IMR-90 (cell line): ENCODE data around the gene CLDN2. TPM values are rescaled to one million over a fixed set of nuclear protein-coding genes. Genes with fewer than 3 reads are reported as not detected.
A peak's percentile ranks its signal among the peaks of the same experiment; 100 is the strongest.

Experiments used
- ATAC-seq: fragments of 200-7000 bp; cut with Tn5 transposase; 2 replicates; pipeline ENCODE4 v1.9.1; 2020; ENCODE audit warnings: low read depth, mild to moderate bottlenecking, moderate library complexity
- BruUV-seq: library from RNA; stranded (reverse); fragments of 400-500 nt; replicated peaks from 2 replicates; lab custom pipeline; 2021; lab: Mats Ljungman, UMichigan
- CTCF ChIA-PET: fragments of 300-600 bp; formaldehyde crosslinking; extraction: SDS; loops from one replicate; lab custom pipeline; 2021; ENCODE audit warnings: antibody characterized with exemption; lab: Yijun Ruan, JAX
- POLR2A ChIA-PET: fragments of 300-600 bp; sonication (Branson Sonifier 250); formaldehyde crosslinking; loops from one replicate; lab custom pipeline; 2022; ENCODE audit warnings: antibody characterized with exemption; ENCODE audit not compliant: unreplicated experiment; lab: Charles Lee
- DNase-seq: peaks from one replicate; pipeline ENCODE4 v3.0.0; 2013
- H2AFZ ChIP-seq: replicated peaks from 2 replicates; pipeline ENCODE3; 2013; ENCODE audit warnings: low read length, mild to moderate bottlenecking; ENCODE audit not compliant: poor library complexity
- H2AK5ac ChIP-seq: 2 replicates; pipeline ENCODE4 v1.6.1; 2013; ENCODE audit warnings: low read depth, low read length, inconsistent platforms
- H2AK9ac ChIP-seq: replicated peaks from 2 replicates; pipeline ENCODE3; 2013; ENCODE audit warnings: mild to moderate bottlenecking, low read depth, low read length, moderate library complexity; ENCODE audit not compliant: poor library complexity
- H2BK120ac ChIP-seq: 2 replicates; pipeline ENCODE4 v1.6.1; 2013; ENCODE audit warnings: low read depth, low read length, inconsistent platforms
- H2BK15ac ChIP-seq: 3 replicates; pipeline ENCODE4 v1.6.1; 2013; ENCODE audit warnings: low read depth, low read length, inconsistent platforms
- H2BK20ac ChIP-seq: 2 replicates; pipeline ENCODE4 v1.6.1; 2013; ENCODE audit warnings: low read depth, mild to moderate bottlenecking, inconsistent platforms, low read length, moderate library complexity
- H2BK5ac ChIP-seq: 2 replicates; pipeline ENCODE4 v1.6.1; 2013; ENCODE audit warnings: mild to moderate bottlenecking, low read depth, low read length, inconsistent platforms; ENCODE audit not compliant: poor library complexity, severe bottlenecking
- H3K14ac ChIP-seq: replicated peaks from 2 replicates; pipeline ENCODE4 v1.6.1; 2013; ENCODE audit warnings: low read depth, low read length, inconsistent platforms
- H3K18ac ChIP-seq: 2 replicates; pipeline ENCODE4 v1.6.1; 2013; ENCODE audit warnings: low read depth, low read length, control low read depth
- H3K23ac ChIP-seq: 2 replicates; pipeline ENCODE4 v1.6.1; 2013; ENCODE audit warnings: low read depth, low read length, inconsistent platforms
- H3K27ac ChIP-seq: 2 replicates; pipeline ENCODE4 v1.5.1; 2013; ENCODE audit warnings: mild to moderate bottlenecking, control low read depth, low read length; ENCODE audit not compliant: insufficient read depth
- H3K27me3 ChIP-seq: 2 replicates; pipeline ENCODE4 v1.6.1; 2013; ENCODE audit warnings: low read length; ENCODE audit not compliant: control insufficient read depth, insufficient read depth
- H3K36me3 ChIP-seq: 2 replicates; pipeline ENCODE4 v1.6.1; 2013; ENCODE audit warnings: low read length, mixed read lengths; ENCODE audit not compliant: control insufficient read depth, insufficient read depth
- H3K4ac ChIP-seq: 2 replicates; pipeline ENCODE4 v1.6.1; 2013; ENCODE audit warnings: low read depth, low read length, inconsistent platforms
- H3K4me1 ChIP-seq: 2 replicates; pipeline ENCODE4 v1.6.1; 2013; ENCODE audit warnings: low read length, mixed read lengths; ENCODE audit not compliant: control insufficient read depth, insufficient read depth
- H3K4me2 ChIP-seq: 2 replicates; pipeline ENCODE4 v1.6.1; 2013; ENCODE audit warnings: low read depth, mild to moderate bottlenecking, control low read depth, low read length, moderate library complexity
- H3K4me3 ChIP-seq: 2 replicates; pipeline ENCODE4 v1.5.1; 2013; ENCODE audit warnings: low read depth, mild to moderate bottlenecking, control low read depth, low read length, moderate library complexity; ENCODE audit not compliant: insufficient read depth
- H3K56ac ChIP-seq: 2 replicates; pipeline ENCODE4 v1.6.1; 2013; ENCODE audit warnings: low read length, inconsistent platforms; ENCODE audit not compliant: insufficient read depth; ENCODE audit errors: extremely low read depth
- H3K79me1 ChIP-seq, 2 experiments: 2 replicates each; pipeline ENCODE4 v1.6.1; 2013; ENCODE audit warnings: low read length in 2 of 2, inconsistent platforms in 1 of 2, low read depth in 1 of 2
- H3K9ac ChIP-seq: 2 replicates; pipeline ENCODE4 v1.6.1; 2013; ENCODE audit warnings: low read depth, low read length, control low read depth
- H3K9me1 ChIP-seq: 2 replicates; pipeline ENCODE4 v1.6.1; 2013; ENCODE audit warnings: low read length, inconsistent platforms; ENCODE audit not compliant: insufficient read depth
- H3K9me3 ChIP-seq: 2 replicates; pipeline ENCODE4 v1.6.1; 2013; ENCODE audit warnings: low read length; ENCODE audit not compliant: control insufficient read depth, insufficient read depth
- H4K20me1 ChIP-seq: 2 replicates; pipeline ENCODE4 v1.6.1; 2013; ENCODE audit warnings: low read length, inconsistent platforms; ENCODE audit not compliant: insufficient read depth
- H4K5ac ChIP-seq: 2 replicates; pipeline ENCODE4 v1.6.1; 2013; ENCODE audit warnings: mild to moderate bottlenecking, low read depth, low read length, control low read depth
- H4K8ac ChIP-seq, 2 experiments: 2 replicates each; pipeline ENCODE4 v1.6.1; 2013; ENCODE audit warnings: low read depth in 2 of 2, low read length in 2 of 2, control low read depth in 1 of 2, inconsistent platforms in 1 of 2
- H4K91ac ChIP-seq: 2 replicates; pipeline ENCODE4 v1.6.1; 2013; ENCODE audit warnings: low read depth, low read length, inconsistent platforms; ENCODE audit not compliant: insufficient read depth
- BHLHE40 ChIP-seq: fragments of 150-350 bp; IDR thresholded peaks from 2 replicates; pipeline ENCODE4 v1.6.1; 2016; ENCODE audit warnings: mild to moderate bottlenecking, low read depth, low read length
- CEBPB ChIP-seq: IDR thresholded peaks from 2 replicates; pipeline ENCODE4 v1.6.1; 2012; ENCODE audit warnings: low read depth, low read length, improper control_type of control experiment
- NFE2L2 ChIP-seq: fragments of 150-350 bp; IDR thresholded peaks from 2 replicates; pipeline ENCODE4 v1.6.1; 2016; ENCODE audit warnings: low read depth, mild to moderate bottlenecking, low read length
- POLR2A ChIP-seq: IDR thresholded peaks from 2 replicates; pipeline ENCODE4 v1.6.1; 2012; ENCODE audit warnings: mild to moderate bottlenecking, low read depth, low read length
- RAD21 ChIP-seq: IDR thresholded peaks from 2 replicates; pipeline ENCODE4 v1.6.1; 2012; ENCODE audit warnings: low read length, improper control_type of control experiment
- SMC3 ChIP-seq: fragments of 150-350 bp; IDR thresholded peaks from 2 replicates; pipeline ENCODE4 v1.6.1; 2016; ENCODE audit warnings: low read depth, mild to moderate bottlenecking, antibody characterized with exemption, low read length, moderate library complexity
- WGBS, 2 experiments: methylation state at CpG; one replicate each; pipeline versions ENCODE4 v1.1.5 to v1.1.7; 2013; ENCODE audit warnings: missing lambda C conversion rate in 2 of 2; ENCODE audit not compliant: insufficient read length in 1 of 2; ENCODE audit errors: extremely low coverage in 2 of 2; 5-methylcytosine and 5-hydroxymethylcytosine counted together
- dilution Hi-C: fragments of 300-500 bp; cut with HindIII; formaldehyde crosslinking; loops from one replicate; pipeline ENCODE4 v1.14.3; 2018; ENCODE audit warnings: low sequenced_read_pairs; ENCODE audit not compliant: unreplicated experiment
- in situ Hi-C: fragments of 300-500 bp; cut with MboI; formaldehyde crosslinking; loops from 3 replicates; pipeline ENCODE4 v1.14.3; 2019; ENCODE audit warnings: low sequenced_read_pairs, inconsistent platforms, mixed read lengths
- intact Hi-C: fragments of 100-400 bp; cut with micrococcal nuclease; formaldehyde crosslinking; loops from 2 replicates; pipeline ENCODE4 v1.10.0; 2022
- polyA plus RNA-seq, 3 experiments: library from polyadenylated mRNA; depleted of rRNA; stranded (reverse); fragments of >200 nt; gene quantifications; 2 replicates each; pipeline ENCODE4 v1.2.3, GENCODE V29; 2012; ENCODE audit warnings: low replicate concordance in 1 of 3
- total RNA-seq: library from RNA; depleted of rRNA; stranded (reverse); fragments of >200 nt; gene quantifications from 2 replicates; pipeline ENCODE4 v1.2.3, GENCODE V29; 2012
- TF ChIP-seq, protein P1 (sequence below): conservative IDR thresholded peaks from 2 replicates; pipeline ENCODE4 v1.5.1; 2012; ENCODE audit warnings: mild to moderate bottlenecking, low read depth, low read length, improper control_type of control experiment

Gene CLDN2
- total and polyA plus RNA-seq, 2 of the 4 experiments (the other 2 are of a cell fraction), result 0.03 TPM; not detected in 1

DNA sequence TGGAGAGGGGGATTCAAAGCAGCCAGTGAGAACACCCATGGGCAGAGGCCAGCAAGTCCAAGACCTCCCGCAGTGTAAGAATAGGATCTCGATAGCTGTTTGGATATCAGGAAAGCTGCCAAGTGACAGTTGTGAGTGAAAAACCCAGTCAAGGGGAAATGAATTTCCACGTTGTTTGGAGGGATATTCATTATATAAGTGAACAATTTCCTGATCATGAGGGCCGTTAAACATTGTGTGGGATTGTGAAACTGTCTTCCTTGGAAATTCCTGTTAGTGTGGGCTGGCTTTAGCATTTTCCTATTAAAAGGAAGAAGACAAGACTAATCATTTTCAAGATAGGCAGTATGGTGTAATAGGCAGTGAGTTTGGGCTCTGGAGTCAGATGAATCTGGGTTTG, 15.0 kb downstream of the CLDN2 start:
- H3K4me1 ChIP-seq, result peaks cover 10% of the 10 kb centered on the region
- H3K14ac ChIP-seq, result no peak overlapping the region
- H4K8ac ChIP-seq, result no peak overlapping the region
- ChIA-PET POLR2A (no interaction called here), CTCF (no interaction called here)
- no peaks in the 10 kb centered on the region; the same call in 1 of the 2 replicates for H4K20me1 ChIP-seq
- H3K4me3 ChIP-seq, result no peak overlapping the region
- no peak overlapping the region for H2AFZ ChIP-seq
- in situ Hi-C loops, result no loop called here
- no peak overlapping the region for H3K18ac ChIP-seq
- H2BK5ac ChIP-seq, result no peak overlapping the region
- intact Hi-C loops, result no loop called here
- H3K79me1 ChIP-seq, result no peaks in the 10 kb centered on the region
- WGBS, 2 experiments, result 20% methylated on average over 1 of the region's 4 CpGs; no CpG with 5 or more reads in 1 of the 2 experiments
- no peak overlapping the region for H4K91ac ChIP-seq
- no peak overlapping the region for H3K4me2 ChIP-seq
- H4K5ac ChIP-seq, result no peak overlapping the region; the same call in 1 of the 2 replicates
- no peak overlapping the region for H3K23ac ChIP-seq
- no peak overlapping the region for H2AK5ac ChIP-seq
- dilution Hi-C loops, result no loop called here
- peaks cover 6% of the 10 kb centered on the region; the same call in 1 of the 2 replicates for H3K27me3 ChIP-seq
- no peak overlapping the region for H2BK120ac ChIP-seq
- no peak overlapping the region for H2BK15ac ChIP-seq
- ATAC-seq (no peak), DNase-seq (peak; percentile 36)
- no peak overlapping the region for H2BK20ac ChIP-seq
- H2AK9ac ChIP-seq, result no peak overlapping the region
- H3K9ac ChIP-seq, result no peak overlapping the region
- H3K27ac ChIP-seq, result no peak overlapping the region
- H3K36me3 ChIP-seq, result peaks cover 1% of the 10 kb centered on the region; the same call in 1 of the 2 replicates
- H3K56ac ChIP-seq, result no peak overlapping the region
- no peak overlapping the region for H3K4ac ChIP-seq
- TF ChIP-seq SMC3 (no peak), POLR2A (no peak), NFE2L2 (no peak), BHLHE40 (no peak), RAD21 (no peak), CEBPB (peak; percentile 55)
- TF ChIP-seq, protein P1, sequence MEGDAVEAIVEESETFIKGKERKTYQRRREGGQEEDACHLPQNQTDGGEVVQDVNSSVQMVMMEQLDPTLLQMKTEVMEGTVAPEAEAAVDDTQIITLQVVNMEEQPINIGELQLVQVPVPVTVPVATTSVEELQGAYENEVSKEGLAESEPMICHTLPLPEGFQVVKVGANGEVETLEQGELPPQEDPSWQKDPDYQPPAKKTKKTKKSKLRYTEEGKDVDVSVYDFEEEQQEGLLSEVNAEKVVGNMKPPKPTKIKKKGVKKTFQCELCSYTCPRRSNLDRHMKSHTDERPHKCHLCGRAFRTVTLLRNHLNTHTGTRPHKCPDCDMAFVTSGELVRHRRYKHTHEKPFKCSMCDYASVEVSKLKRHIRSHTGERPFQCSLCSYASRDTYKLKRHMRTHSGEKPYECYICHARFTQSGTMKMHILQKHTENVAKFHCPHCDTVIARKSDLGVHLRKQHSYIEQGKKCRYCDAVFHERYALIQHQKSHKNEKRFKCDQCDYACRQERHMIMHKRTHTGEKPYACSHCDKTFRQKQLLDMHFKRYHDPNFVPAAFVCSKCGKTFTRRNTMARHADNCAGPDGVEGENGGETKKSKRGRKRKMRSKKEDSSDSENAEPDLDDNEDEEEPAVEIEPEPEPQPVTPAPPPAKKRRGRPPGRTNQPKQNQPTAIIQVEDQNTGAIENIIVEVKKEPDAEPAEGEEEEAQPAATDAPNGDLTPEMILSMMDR, result no peak
- H3K9me3 ChIP-seq, result no peaks in the 10 kb centered on the region
- BruUV-seq, result no TSS peak
- peaks cover 7% of the 10 kb centered on the region; the same call in 1 of the 2 replicates for H3K9me1 ChIP-seq
